Astrocyte (in vitro differentiated cells and primary cell): ENCODE data around the gene LYPD6B. TPM values are rescaled to one million over a fixed set of nuclear protein-coding genes. Genes with fewer than 3 reads are reported as not detected.

Experiments used
- DNase-seq: peaks from one replicate; pipeline ENCODE4 v3.0.0-alpha.2; 2010; ENCODE audit warnings: low read depth
- FAIRE-seq: peaks from 2 replicates; lab custom pipeline; 2011; peaks lifted over from hg19 to GRCh38; lab: Jason Lieb, UNC
- H2AFZ ChIP-seq: 2 replicates; pipeline ENCODE4 v1.6.0; 2012; ENCODE audit warnings: low read depth, low read length, inconsistent platforms
- H3K27ac ChIP-seq: 2 replicates; pipeline ENCODE4 v1.5.1; 2011; ENCODE audit warnings: low read depth, low read length, inconsistent platforms
- H3K27me3 ChIP-seq: 2 replicates; pipeline ENCODE4 v1.6.0; 2011; ENCODE audit warnings: low read length, inconsistent platforms; ENCODE audit not compliant: insufficient read depth
- H3K36me3 ChIP-seq: 2 replicates; pipeline ENCODE4 v1.5.1; 2011; ENCODE audit warnings: low read length, inconsistent platforms; ENCODE audit not compliant: insufficient read depth
- H3K4me1 ChIP-seq: 2 replicates; pipeline ENCODE4 v1.5.1; 2011; ENCODE audit warnings: low read length, inconsistent platforms; ENCODE audit not compliant: insufficient read depth
- H3K4me2 ChIP-seq: 2 replicates; pipeline ENCODE4 v1.6.0; 2012; ENCODE audit warnings: low read length, inconsistent platforms
- H3K4me3 ChIP-seq: 2 replicates; pipeline ENCODE4 v1.5.1; 2011; ENCODE audit warnings: low read depth, mild to moderate bottlenecking, low read length, inconsistent platforms; ENCODE audit not compliant: insufficient read depth
- H3K79me2 ChIP-seq: 2 replicates; pipeline ENCODE4 v1.6.0; 2012; ENCODE audit warnings: mild to moderate bottlenecking, low read length, inconsistent platforms; ENCODE audit not compliant: insufficient read depth
- H3K9ac ChIP-seq: 2 replicates; pipeline ENCODE4 v1.6.0; 2012; ENCODE audit warnings: mild to moderate bottlenecking, low read length, inconsistent platforms
- H3K9me3 ChIP-seq: 2 replicates; pipeline ENCODE4 v1.5.1; 2012; ENCODE audit warnings: low read depth, mild to moderate bottlenecking, low read length, inconsistent platforms; ENCODE audit not compliant: insufficient read depth
- H4K20me1 ChIP-seq: 2 replicates; pipeline ENCODE4 v1.6.0; 2012; ENCODE audit warnings: low read length, inconsistent platforms; ENCODE audit not compliant: insufficient read depth
- H3K27ac Mint-ChIP-seq: one replicate; pipeline ENCODE4 v1.8.0; 2021; ENCODE audit warnings: mild to moderate bottlenecking, mixed read lengths; ENCODE audit not compliant: unreplicated experiment
- H3K27me3 Mint-ChIP-seq: one replicate; pipeline ENCODE4 v1.8.0; 2021; ENCODE audit warnings: low read depth, mixed read lengths; ENCODE audit not compliant: unreplicated experiment
- H3K36me3 Mint-ChIP-seq: one replicate; pipeline ENCODE4 v1.8.0; 2021; ENCODE audit warnings: low read depth, mixed read lengths; ENCODE audit not compliant: unreplicated experiment
- H3K4me1 Mint-ChIP-seq: one replicate; pipeline ENCODE4 v1.8.0; 2021; ENCODE audit warnings: low read depth, mixed read lengths; ENCODE audit not compliant: unreplicated experiment
- H3K4me3 Mint-ChIP-seq: one replicate; pipeline ENCODE4 v1.8.0; 2021; ENCODE audit warnings: mild to moderate bottlenecking, moderate library complexity, mixed read lengths; ENCODE audit not compliant: unreplicated experiment
- H3K9me3 Mint-ChIP-seq: one replicate; pipeline ENCODE4 v1.8.0; 2021; ENCODE audit warnings: mild to moderate bottlenecking, mixed read lengths; ENCODE audit not compliant: unreplicated experiment
- EZH2 ChIP-seq: IDR thresholded peaks from 2 replicates; pipeline ENCODE4 v1.6.1; 2012; ENCODE audit warnings: mild to moderate bottlenecking, low read length, inconsistent platforms; ENCODE audit not compliant: insufficient read depth
- total RNA-seq: library from RNA; stranded (reverse); gene quantifications from 2 replicates; pipeline ENCODE4 v1.2.1, GENCODE V29; 2021
- TF ChIP-seq, protein P1 (sequence below): IDR thresholded peaks from 2 replicates; pipeline ENCODE4 v1.5.1; 2011; ENCODE audit warnings: low read depth, mild to moderate bottlenecking, inconsistent platforms, low read length, moderate library complexity; ENCODE audit not compliant: insufficient read depth

LYPD6B gene
- total RNA-seq, 1 donor from 2014 or later = 1.2 TPM

DNA sequence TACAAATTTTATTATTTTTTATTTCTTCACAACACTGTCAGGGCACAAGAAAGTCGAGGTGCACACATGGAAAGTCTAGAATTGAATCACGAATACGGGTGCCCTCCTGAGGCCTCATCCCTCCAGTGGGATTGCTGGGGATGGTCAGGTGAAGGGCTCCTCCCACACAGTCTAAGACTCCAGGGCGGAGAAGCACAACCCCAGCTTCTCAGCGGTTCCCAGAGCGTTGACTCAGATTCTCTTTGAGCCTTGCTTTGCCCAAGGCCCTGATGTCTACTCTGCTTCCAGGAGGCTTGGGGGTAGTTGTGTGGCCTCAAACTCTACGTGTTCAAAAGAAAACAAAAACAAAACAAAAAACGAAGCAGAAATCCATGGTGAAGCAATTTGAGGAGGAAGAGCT lies 108.4 kb downstream of the LYPD6B start:
- Histone ChIP-seq H3K36me3 (no peaks in the 10 kb centered on the region), H3K27ac (no peak overlapping the region), H3K9ac (no peak overlapping the region), H2AFZ (no peak overlapping the region), H3K4me1 (no peaks in the 10 kb centered on the region), H3K4me3 (no peak overlapping the region), H3K79me2 (no peaks in the 10 kb centered on the region), H3K4me2 (no peak overlapping the region), H4K20me1 (no peaks in the 10 kb centered on the region), H3K27me3 (no peaks in the 10 kb centered on the region), H3K9me3 (no peaks in the 10 kb centered on the region)
- TF ChIP-seq, protein P1, sequence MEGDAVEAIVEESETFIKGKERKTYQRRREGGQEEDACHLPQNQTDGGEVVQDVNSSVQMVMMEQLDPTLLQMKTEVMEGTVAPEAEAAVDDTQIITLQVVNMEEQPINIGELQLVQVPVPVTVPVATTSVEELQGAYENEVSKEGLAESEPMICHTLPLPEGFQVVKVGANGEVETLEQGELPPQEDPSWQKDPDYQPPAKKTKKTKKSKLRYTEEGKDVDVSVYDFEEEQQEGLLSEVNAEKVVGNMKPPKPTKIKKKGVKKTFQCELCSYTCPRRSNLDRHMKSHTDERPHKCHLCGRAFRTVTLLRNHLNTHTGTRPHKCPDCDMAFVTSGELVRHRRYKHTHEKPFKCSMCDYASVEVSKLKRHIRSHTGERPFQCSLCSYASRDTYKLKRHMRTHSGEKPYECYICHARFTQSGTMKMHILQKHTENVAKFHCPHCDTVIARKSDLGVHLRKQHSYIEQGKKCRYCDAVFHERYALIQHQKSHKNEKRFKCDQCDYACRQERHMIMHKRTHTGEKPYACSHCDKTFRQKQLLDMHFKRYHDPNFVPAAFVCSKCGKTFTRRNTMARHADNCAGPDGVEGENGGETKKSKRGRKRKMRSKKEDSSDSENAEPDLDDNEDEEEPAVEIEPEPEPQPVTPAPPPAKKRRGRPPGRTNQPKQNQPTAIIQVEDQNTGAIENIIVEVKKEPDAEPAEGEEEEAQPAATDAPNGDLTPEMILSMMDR = no peak
- no peak for TF ChIP-seq EZH2
- no peaks in the 10 kb centered on the region for H3K36me3 Mint-ChIP-seq
- H3K27ac Mint-ChIP-seq = no peak overlapping the region
- H3K4me1 Mint-ChIP-seq = no peaks in the 10 kb centered on the region
- DNase-seq = no peak
- peaks cover 6% of the 10 kb centered on the region for H3K9me3 Mint-ChIP-seq
- no peak overlapping the region for H3K4me3 Mint-ChIP-seq
- peaks cover 13% of the 10 kb centered on the region for H3K27me3 Mint-ChIP-seq
- no peak for FAIRE-seq

DNA sequence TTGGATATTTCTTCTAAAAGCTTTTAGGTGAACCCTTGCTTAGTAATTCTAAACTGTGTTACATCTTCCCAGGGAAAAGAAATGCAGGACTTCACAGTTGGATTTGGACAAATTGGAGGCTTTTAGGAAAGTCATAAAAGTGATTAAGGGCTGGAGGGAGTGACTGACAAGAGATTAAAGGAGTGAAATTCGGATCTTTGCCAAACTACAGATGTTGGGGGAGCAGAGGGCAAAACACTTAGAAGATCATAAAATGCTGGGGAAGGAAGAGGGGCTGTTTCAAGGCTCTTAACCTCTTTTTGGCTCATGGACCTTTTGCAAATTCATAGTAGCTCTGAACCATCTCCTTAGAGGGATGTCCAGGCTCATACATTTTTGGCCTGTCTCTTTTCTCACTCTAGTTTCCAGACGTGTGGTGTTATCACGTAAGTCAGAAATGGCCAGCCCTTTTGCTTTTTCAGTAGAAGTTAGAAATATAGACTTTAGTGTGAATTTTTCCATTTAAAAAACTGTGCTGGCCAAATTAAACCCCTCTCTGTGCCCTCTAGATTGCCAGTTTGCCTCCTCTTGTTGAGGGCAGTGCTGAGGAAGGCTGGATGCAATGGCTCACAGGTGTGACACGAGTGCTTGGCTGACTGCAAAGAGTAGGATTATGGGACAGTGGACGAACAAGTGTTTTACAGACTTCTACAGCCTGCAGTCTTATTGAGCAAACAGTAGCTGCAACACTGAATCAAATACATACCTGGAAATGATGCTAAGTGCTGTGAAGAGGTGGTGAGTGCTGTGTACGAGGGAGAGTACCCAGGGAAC lies 109.9 kb downstream of the LYPD6B start:
- Histone ChIP-seq H4K20me1 (no peaks in the 10 kb centered on the region), H3K79me2 (no peaks in the 10 kb centered on the region), H3K4me2 (no peak overlapping the region), H3K9ac (no peak overlapping the region), H3K27me3 (no peaks in the 10 kb centered on the region), H3K27ac (no peak overlapping the region), H3K4me1 (no peaks in the 10 kb centered on the region), H3K9me3 (no peaks in the 10 kb centered on the region), H2AFZ (no peak overlapping the region), H3K36me3 (no peaks in the 10 kb centered on the region), H3K4me3 (no peak overlapping the region)
- no peak for DNase-seq
- Mint-ChIP-seq H3K9me3 (peaks cover 6% of the 10 kb centered on the region), H3K4me3 (no peak overlapping the region), H3K4me1 (peaks cover 4% of the 10 kb centered on the region), H3K27me3 (peaks cover 13% of the 10 kb centered on the region), H3K36me3 (no peaks in the 10 kb centered on the region), H3K27ac (no peak overlapping the region)
- FAIRE-seq = no peak
- TF ChIP-seq, protein P1 = no peak
- no peak for TF ChIP-seq EZH2

DNA sequence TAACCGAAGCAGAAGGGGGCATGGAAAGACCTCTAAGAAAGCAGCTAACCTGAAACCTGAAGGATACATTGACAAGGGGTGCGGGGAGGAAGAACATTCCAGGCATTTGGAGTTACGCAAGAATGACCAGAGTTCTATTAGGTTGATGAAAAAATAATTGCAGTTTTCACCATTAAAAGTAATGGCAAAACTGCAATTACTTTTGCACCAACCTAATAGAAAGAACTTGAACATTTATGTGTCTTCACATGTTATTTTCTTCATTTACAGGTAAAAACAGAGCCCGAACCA lies 110.5 kb downstream of the LYPD6B start:
- H3K27me3 ChIP-seq = no peaks in the 10 kb centered on the region
- no peaks in the 10 kb centered on the region for H3K79me2 ChIP-seq
- TF ChIP-seq, protein P1 = no peak
- Mint-ChIP-seq H3K36me3 (no peaks in the 10 kb centered on the region), H3K9me3 (peaks cover 6% of the 10 kb centered on the region), H3K27ac (no peak overlapping the region), H3K4me1 (peaks cover 4% of the 10 kb centered on the region), H3K4me3 (no peak overlapping the region), H3K27me3 (peaks cover 13% of the 10 kb centered on the region)
- no peaks in the 10 kb centered on the region for H4K20me1 ChIP-seq
- no peak for FAIRE-seq
- H3K4me3 ChIP-seq = no peak overlapping the region
- H3K36me3 ChIP-seq = no peaks in the 10 kb centered on the region
- no peak for DNase-seq
- no peaks in the 10 kb centered on the region for H3K9me3 ChIP-seq
- no peaks in the 10 kb centered on the region for H3K4me1 ChIP-seq
- no peak overlapping the region for H3K27ac ChIP-seq
- H3K9ac ChIP-seq = no peak overlapping the region
- no peak overlapping the region for H3K4me2 ChIP-seq
- H2AFZ ChIP-seq = no peak overlapping the region
